ENCODE measurements around the gene PAM16. TPM values are rescaled to one million over a fixed set of nuclear protein-coding genes. Genes with fewer than 3 reads are reported as not detected.

The PAM16 gene
- total RNA-seq, 3 donors from 2014 or later (not counting 1 experiment from before 2014, with no cell fraction given) = 29.4 to 42.7 (median 39.0) TPM

DNA sequence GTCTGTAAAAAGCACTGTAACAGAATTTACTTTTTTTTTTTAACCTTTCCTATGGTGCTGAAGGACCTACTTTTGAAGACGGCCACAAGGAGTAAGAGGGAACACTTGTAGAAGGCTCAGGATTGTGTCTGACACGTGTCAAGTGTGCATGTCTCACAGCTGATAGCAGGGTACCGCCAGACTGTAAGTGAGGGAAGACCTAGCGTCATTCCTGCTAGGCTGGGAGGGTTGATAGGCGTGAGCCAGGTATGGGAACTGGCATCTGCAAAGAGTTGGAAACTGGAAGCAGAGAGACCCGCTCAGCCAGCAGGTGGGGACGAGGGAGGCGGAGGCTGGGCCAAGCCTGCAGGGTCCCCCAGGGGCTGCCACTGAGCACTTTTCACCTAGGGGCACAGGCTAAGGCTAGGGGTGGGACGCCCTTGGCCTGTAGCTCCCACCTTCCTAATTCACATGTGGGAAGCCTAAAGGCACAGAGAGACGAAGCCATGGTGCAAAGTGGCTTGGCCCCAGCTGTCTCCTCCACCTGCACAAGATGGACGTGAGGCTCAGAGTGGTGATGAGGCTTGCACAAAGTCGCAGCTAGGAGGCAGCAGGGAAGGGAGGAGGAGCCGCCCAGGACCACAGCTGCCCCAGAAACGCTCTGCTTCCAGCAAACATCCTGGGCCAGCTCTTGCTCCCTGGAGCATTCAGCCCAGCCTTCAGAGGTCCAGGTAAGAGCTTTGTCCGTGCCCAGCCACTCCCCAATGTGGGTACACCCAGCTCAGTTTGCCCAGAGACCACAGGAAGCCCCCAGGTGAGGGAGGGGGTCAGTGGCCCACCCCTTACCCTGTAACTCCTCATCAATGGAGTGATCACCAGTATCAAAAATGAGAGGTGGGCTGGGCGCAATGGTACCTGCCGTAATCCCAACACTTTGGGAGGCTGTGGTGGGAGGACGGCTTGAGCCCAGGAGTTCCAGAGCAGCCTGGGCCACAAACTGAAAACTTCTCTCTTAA, 39.4 kb upstream of the PAM16 start:
- Histone ChIP-seq H3K4me1 (ENCODE audit: control insufficient read depth, insufficient read depth, low read length) (no peaks in the 10 kb centered on the region), H3K4me3 (ENCODE audit: low read length) (no peak overlapping the region), H3K27ac (ENCODE audit: low read length) (no peak overlapping the region), H3K27me3 (ENCODE audit: control insufficient read depth, insufficient read depth, low read length) (no peaks in the 10 kb centered on the region), H3K36me3 (ENCODE audit: control insufficient read depth, insufficient read depth, low read length) (peaks cover 78% of the 10 kb centered on the region), H3K9me3 (ENCODE audit: control insufficient read depth, insufficient read depth, low read length) (no peaks in the 10 kb centered on the region)
- H3K9me3 Mint-ChIP-seq = no peaks in the 10 kb centered on the region
- H3K36me3 Mint-ChIP-seq = no peaks in the 10 kb centered on the region
- no peaks in the 10 kb centered on the region for H3K27me3 Mint-ChIP-seq (ENCODE audit: low read depth in 2 of 2)
- intact Hi-C loops (cut with micrococcal nuclease) = no loop called here
- peaks cover 3 to 10% of the 10 kb centered on the region in 2 donors for H3K4me1 Mint-ChIP-seq
- DNase-seq (no peak), ATAC-seq (no peak)
- H3K27ac Mint-ChIP-seq = peak overlapping the region; percentile 18 to 70
- TF ChIP-seq, protein P1, sequence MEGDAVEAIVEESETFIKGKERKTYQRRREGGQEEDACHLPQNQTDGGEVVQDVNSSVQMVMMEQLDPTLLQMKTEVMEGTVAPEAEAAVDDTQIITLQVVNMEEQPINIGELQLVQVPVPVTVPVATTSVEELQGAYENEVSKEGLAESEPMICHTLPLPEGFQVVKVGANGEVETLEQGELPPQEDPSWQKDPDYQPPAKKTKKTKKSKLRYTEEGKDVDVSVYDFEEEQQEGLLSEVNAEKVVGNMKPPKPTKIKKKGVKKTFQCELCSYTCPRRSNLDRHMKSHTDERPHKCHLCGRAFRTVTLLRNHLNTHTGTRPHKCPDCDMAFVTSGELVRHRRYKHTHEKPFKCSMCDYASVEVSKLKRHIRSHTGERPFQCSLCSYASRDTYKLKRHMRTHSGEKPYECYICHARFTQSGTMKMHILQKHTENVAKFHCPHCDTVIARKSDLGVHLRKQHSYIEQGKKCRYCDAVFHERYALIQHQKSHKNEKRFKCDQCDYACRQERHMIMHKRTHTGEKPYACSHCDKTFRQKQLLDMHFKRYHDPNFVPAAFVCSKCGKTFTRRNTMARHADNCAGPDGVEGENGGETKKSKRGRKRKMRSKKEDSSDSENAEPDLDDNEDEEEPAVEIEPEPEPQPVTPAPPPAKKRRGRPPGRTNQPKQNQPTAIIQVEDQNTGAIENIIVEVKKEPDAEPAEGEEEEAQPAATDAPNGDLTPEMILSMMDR (IDR thresholded peaks at IDR 0.05) = no peak
- peak overlapping the region; percentile 35 for H3K4me3 Mint-ChIP-seq
- 89% methylated on average over 18 of the region's 18 CpGs for WGBS (ENCODE audit: insufficient coverage)

DNA sequence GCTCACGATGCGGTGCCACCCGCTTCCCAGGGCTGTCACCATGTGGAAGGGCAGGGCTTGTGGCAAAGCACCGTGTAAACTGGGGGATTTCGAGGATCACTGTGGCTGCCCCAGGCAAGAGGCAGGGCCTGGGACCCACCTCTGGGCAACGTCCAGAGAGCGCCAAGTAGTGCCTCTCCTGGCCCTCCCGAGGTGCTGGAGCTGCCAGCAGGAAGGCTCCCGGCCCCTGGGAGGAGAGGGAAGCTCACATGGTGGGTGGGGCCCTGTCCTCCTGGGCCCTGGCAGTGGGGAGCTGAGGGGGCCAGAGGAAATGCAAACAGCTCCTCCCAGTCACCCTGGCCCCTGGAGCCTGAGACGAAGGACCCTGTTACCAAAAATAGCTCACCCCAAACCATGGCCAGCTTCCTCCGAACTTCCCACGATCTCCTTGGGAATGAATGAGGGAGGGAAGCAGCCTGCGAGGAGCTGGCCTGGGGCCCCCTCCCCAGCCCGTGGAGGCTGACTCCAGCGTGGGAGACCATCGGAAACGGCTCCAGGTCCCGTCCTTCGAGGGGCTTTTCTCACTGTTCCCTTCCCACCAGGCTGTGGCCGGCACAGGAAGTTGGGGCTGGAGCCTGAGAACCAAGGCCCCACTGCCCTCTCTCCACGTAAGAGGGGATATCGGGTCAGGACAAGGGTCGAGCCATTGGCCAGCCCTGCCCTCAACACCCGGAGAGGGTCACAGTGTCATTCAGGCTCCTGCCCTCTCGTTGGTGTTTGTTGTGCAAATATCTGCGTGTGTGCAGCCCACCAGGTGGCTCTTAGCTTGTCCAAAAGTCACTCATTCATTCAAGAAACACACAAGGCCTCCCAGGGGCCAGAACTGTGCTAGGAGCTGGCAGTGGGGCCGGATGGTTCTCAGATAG, 38.2 kb upstream of the PAM16 start:
- no peaks in the 10 kb centered on the region for H3K9me3 ChIP-seq (ENCODE audit: control insufficient read depth, insufficient read depth, low read length)
- ATAC-seq (no peak), DNase-seq (no peak)
- intact Hi-C loops (cut with micrococcal nuclease) = no loop called here
- no peak overlapping the region for H3K4me3 ChIP-seq (ENCODE audit: low read length)
- peaks cover 78% of the 10 kb centered on the region for H3K36me3 ChIP-seq (ENCODE audit: control insufficient read depth, insufficient read depth, low read length)
- H3K9me3 Mint-ChIP-seq = no peaks in the 10 kb centered on the region
- TF ChIP-seq, protein P1 (IDR thresholded peaks at IDR 0.05) = no peak
- peaks cover 0 to 10% of the 10 kb centered on the region in 2 donors for H3K4me1 Mint-ChIP-seq
- H3K27ac Mint-ChIP-seq = peak overlapping the region; percentile 48 to 70
- H3K4me3 Mint-ChIP-seq = no peak overlapping the region
- no peak overlapping the region for H3K27ac ChIP-seq (ENCODE audit: low read length)
- H3K4me1 ChIP-seq (ENCODE audit: control insufficient read depth, insufficient read depth, low read length) = no peaks in the 10 kb centered on the region
- H3K27me3 Mint-ChIP-seq (ENCODE audit: low read depth in 2 of 2) = no peaks in the 10 kb centered on the region
- H3K27me3 ChIP-seq (ENCODE audit: control insufficient read depth, insufficient read depth, low read length) = no peaks in the 10 kb centered on the region
- WGBS (ENCODE audit: insufficient coverage) = 91% methylated on average over 27 of the region's 27 CpGs
- H3K36me3 Mint-ChIP-seq = no peaks in the 10 kb centered on the region

DNA sequence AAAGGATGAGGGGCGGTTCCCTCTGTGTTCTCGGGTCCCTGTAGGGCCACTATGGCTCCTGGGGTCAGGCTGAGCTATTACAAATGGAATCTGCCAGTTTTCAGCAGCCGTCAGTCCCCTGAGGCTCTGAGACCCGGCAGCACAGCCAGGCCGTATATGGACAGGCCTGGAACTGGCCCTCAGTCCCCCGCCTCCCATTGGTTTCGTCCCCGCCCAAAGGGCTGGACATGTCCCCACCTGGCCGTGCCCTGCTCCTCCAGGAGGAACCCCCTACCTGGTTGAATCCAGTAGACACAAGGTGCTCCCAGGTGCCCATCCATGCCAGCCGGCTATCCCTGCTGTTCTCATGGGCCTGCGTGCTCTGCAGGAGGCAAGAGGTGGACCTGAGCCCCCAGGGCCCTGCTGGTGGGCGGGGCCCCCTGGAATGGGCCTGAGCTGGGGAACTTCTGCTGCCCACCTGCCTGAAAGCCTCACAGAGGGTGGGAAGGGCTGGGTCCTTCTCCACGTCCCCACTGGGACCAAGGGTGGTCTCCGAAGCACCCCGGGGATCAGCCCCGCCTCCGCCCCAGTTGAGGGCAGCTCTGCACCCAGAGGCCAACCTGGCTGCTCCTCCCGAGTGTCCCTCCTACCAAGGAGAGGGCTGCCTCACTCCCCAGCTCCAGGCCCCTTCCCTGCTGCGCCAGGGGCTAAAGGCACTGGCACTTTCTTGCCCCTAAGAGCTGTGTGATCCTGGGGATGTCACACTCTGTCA, 37.3 kb upstream of the PAM16 start:
- WGBS (ENCODE audit: insufficient coverage) = 94% methylated on average over 19 of the region's 19 CpGs
- H3K27me3 Mint-ChIP-seq (ENCODE audit: low read depth in 2 of 2) = no peaks in the 10 kb centered on the region
- Histone ChIP-seq H3K36me3 (ENCODE audit: control insufficient read depth, insufficient read depth, low read length) (peaks cover 82% of the 10 kb centered on the region), H3K4me1 (ENCODE audit: control insufficient read depth, insufficient read depth, low read length) (no peaks in the 10 kb centered on the region), H3K4me3 (ENCODE audit: low read length) (no peak overlapping the region), H3K9me3 (ENCODE audit: control insufficient read depth, insufficient read depth, low read length) (no peaks in the 10 kb centered on the region), H3K27ac (ENCODE audit: low read length) (no peak overlapping the region), H3K27me3 (ENCODE audit: control insufficient read depth, insufficient read depth, low read length) (no peaks in the 10 kb centered on the region)
- H3K4me1 Mint-ChIP-seq = peaks cover 0 to 11% of the 10 kb centered on the region in 2 donors
- peak overlapping the region in 1 of 2 donors; percentile 48 for H3K27ac Mint-ChIP-seq
- no peak overlapping the region for H3K4me3 Mint-ChIP-seq
- intact Hi-C loops (cut with micrococcal nuclease) = no loop called here
- H3K36me3 Mint-ChIP-seq = no peaks in the 10 kb centered on the region
- ATAC-seq (no peak), DNase-seq (no peak)
- no peaks in the 10 kb centered on the region for H3K9me3 Mint-ChIP-seq
- TF ChIP-seq, protein P1 (IDR thresholded peaks at IDR 0.05) = no peak
